Ascending aorta (tissue), 2 donors: ENCODE data around the gene GARIN5B. TPM values are rescaled to one million over a fixed set of nuclear protein-coding genes. Genes with fewer than 3 reads are reported as not detected.

Experiments
- DNase-seq, 2 donors: peaks; one replicate each; pipeline ENCODE4 v3.0.0-alpha.2; 2019; ENCODE audit warnings: low spot score in 2 of 2
- H3K27ac ChIP-seq, 2 donors: fragments of 200-600 bp; sonication (generic); one replicate each; pipeline ENCODE4 v1.5.1; 2016 to 2017; ENCODE audit warnings: mild to moderate bottlenecking in 1 of 2
- H3K27me3 ChIP-seq: fragments of 200-600 bp; sonication (generic); one replicate; pipeline ENCODE4 v1.5.1; 2017
- H3K36me3 ChIP-seq, 2 donors: fragments of 200-600 bp; sonication (generic); one replicate each; pipeline ENCODE4 v1.5.1; 2016
- H3K4me1 ChIP-seq, 2 donors: fragments of 200-600 bp; sonication (generic); one replicate each; pipeline ENCODE4 v1.5.1; 2016 to 2017; ENCODE audit warnings: mild to moderate bottlenecking in 1 of 2
- H3K4me3 ChIP-seq, 2 donors: fragments of 200-600 bp; sonication (generic); one replicate each; pipeline ENCODE4 v1.5.1; 2016 to 2017; ENCODE audit warnings: mild to moderate bottlenecking in 1 of 2
- H3K9me3 ChIP-seq, 2 donors: fragments of 200-600 bp; sonication (generic); one replicate each; pipeline ENCODE4 v1.5.1; 2016
- intact Hi-C: fragments of 100-400 bp; cut with DNase I; formaldehyde crosslinking; loops from one replicate; pipeline ENCODE4 v1.15.1; 2023
- total RNA-seq: library from RNA; depleted of rRNA; stranded (reverse); fragments of >200 nt; gene quantifications from one replicate; pipeline ENCODE4 v1.1.0, GENCODE V29; 2016
- TF ChIP-seq, protein P1 (sequence below), 3 experiments: fragments of 200-600 bp in 2 of 3; fragments of 450-650 bp in 1 of 3; sonication (generic) in 2 of 3; IDR thresholded peaks; one replicate each; pipeline ENCODE4 v1.5.1; 2016 to 2019; ENCODE audit warnings: antibody characterized with exemption in 3 of 3, mild to moderate bottlenecking in 1 of 3, moderate library complexity in 1 of 3

GARIN5B gene
- total RNA-seq, 1 donor from 2014 or later: not detected

GRCh38 chr19:55368701-55369563, 5.9 kb upstream of the GARIN5B start:
- intact Hi-C loops: no loop called here
- Histone ChIP-seq H3K9me3 (no peaks in the 10 kb centered on the region), H3K4me1 (peaks cover 0 to 5% of the 10 kb centered on the region in 2 donors), H3K4me3 (peak overlapping the region; percentile 43 to 50), H3K27ac (no peak overlapping the region), H3K27me3 (peaks cover 11% of the 10 kb centered on the region), H3K36me3 (no peaks in the 10 kb centered on the region)
- DNase-seq: no peak
- TF ChIP-seq, protein P1, sequence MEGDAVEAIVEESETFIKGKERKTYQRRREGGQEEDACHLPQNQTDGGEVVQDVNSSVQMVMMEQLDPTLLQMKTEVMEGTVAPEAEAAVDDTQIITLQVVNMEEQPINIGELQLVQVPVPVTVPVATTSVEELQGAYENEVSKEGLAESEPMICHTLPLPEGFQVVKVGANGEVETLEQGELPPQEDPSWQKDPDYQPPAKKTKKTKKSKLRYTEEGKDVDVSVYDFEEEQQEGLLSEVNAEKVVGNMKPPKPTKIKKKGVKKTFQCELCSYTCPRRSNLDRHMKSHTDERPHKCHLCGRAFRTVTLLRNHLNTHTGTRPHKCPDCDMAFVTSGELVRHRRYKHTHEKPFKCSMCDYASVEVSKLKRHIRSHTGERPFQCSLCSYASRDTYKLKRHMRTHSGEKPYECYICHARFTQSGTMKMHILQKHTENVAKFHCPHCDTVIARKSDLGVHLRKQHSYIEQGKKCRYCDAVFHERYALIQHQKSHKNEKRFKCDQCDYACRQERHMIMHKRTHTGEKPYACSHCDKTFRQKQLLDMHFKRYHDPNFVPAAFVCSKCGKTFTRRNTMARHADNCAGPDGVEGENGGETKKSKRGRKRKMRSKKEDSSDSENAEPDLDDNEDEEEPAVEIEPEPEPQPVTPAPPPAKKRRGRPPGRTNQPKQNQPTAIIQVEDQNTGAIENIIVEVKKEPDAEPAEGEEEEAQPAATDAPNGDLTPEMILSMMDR (IDR thresholded peaks at IDR 0.05): no peak

DNA sequence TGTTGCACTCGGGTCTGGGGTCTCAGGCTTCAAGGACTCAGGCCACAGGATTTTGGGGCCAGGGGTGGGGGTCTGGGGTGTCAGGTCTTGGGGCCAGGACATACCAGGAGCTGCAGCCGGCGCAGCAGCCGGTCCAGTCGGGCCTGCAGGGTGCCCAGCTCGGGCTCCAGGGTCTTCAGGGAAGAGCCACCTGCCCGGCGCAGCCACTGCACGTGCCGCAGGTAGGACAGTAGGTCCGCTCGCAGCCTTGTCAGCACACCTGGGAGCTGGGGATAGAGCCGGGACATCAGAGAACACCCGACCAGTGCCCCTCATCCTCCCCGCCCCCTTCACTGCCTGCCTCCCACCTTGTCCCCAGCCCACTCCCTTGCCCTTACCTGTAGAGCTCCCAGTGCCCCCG, 5.0 kb upstream of the GARIN5B start:
- Histone ChIP-seq H3K4me3 (no peak overlapping the region), H3K36me3 (no peaks in the 10 kb centered on the region), H3K9me3 (no peaks in the 10 kb centered on the region), H3K4me1 (peaks cover 0 to 5% of the 10 kb centered on the region in 2 donors), H3K27me3 (peaks cover 8% of the 10 kb centered on the region), H3K27ac (no peak overlapping the region)
- intact Hi-C loops: no loop called here
- DNase-seq: no peak
- TF ChIP-seq, protein P1 (IDR thresholded peaks at IDR 0.05): no peak

DNA sequence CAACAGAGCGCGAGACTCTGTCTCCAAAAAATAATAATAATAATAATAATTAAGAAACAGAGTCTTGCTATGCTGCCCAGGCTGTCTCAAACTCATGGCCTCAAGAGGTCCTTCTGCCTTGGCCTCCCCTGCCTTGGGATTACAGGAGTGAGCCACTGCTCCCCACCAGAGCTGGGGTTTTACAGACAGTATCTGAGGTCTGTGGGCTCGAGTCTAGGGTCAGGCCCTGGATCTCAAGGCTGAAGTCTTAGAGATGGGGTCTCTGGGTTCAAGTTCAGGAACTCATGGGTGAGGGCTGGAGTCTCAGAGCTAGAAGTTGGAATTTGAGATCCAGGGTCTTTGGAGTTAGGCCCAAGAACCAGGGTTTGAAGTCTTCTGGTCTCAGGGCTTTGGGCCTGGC, 3.7 kb upstream of the GARIN5B start:
- no peak for DNase-seq
- Histone ChIP-seq H3K4me1 (peaks cover 0 to 5% of the 10 kb centered on the region in 2 donors), H3K27me3 (peaks cover 8% of the 10 kb centered on the region), H3K36me3 (no peaks in the 10 kb centered on the region), H3K4me3 (no peak overlapping the region), H3K27ac (no peak overlapping the region), H3K9me3 (no peaks in the 10 kb centered on the region)
- intact Hi-C loops: no loop called here
- TF ChIP-seq, protein P1 (IDR thresholded peaks at IDR 0.05): no peak

DNA sequence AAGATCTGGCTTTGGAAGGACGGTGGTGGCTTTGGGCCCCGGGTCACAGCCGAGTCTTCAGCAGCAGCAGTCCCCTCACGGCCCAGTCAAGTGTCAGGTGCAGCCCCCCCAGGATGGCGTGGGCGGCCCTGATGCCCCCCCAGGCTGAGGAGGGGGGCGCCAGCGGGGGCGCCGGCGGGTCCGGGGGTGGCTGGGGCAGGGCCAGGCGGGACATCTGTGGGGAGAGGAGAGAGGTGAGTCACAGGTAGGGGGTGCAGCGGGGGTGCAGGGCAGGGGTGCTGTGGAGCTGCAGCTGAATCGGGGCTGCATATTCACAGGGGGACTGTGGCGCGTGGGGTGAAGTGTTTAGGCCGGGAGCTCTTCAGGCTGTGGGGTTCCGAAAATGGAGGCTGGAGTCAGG, 2.9 kb upstream of the GARIN5B start:
- Histone ChIP-seq H3K9me3 (no peaks in the 10 kb centered on the region), H3K4me1 (peaks cover 0 to 5% of the 10 kb centered on the region in 2 donors), H3K27me3 (peaks cover 8% of the 10 kb centered on the region), H3K36me3 (no peaks in the 10 kb centered on the region), H3K27ac (no peak overlapping the region), H3K4me3 (no peak overlapping the region)
- TF ChIP-seq, protein P1 (IDR thresholded peaks at IDR 0.05): no peak
- no peak for DNase-seq
- intact Hi-C loops: no loop called here

- Histone ChIP-seq H3K36me3 (no peaks in the 10 kb centered on the region), H3K4me3 (no peak overlapping the region), H3K27ac (no peak overlapping the region), H3K27me3 (peaks cover 8% of the 10 kb centered on the region), H3K9me3 (no peaks in the 10 kb centered on the region), H3K4me1 (peaks cover 0 to 5% of the 10 kb centered on the region in 2 donors)
- intact Hi-C loops: no loop called here
- TF ChIP-seq, protein P1 (IDR thresholded peaks at IDR 0.05): no peak
- DNase-seq: no peak
Observed at GRCh38 chr19:55365245-55365644, 2.2 kb upstream of the GARIN5B start.
